K562 (cell line): Measurements from ENCODE around the gene RTBDN. TPM values are rescaled to one million over a fixed set of nuclear protein-coding genes. Genes with fewer than 3 reads are reported as not detected.

Experiments used
- CBX3 ChIP-seq, 2 experiments: IDR thresholded peaks; 1 replicate in 1 of 2; 2 replicates in 1 of 2; pipeline ENCODE4 v1.6.1; 2012; ENCODE audit warnings: inconsistent platforms in 2 of 2, low read length in 2 of 2, borderline replicate concordance in 1 of 2, control low read depth in 1 of 2
- CREB1 ChIP-seq, 2 experiments: sonication (generic) in 1 of 2; formaldehyde crosslinking in 1 of 2; IDR thresholded peaks; 2 replicates each; pipeline versions ENCODE4 v1.6.1 to v1.8.0; 2012 to 2022; ENCODE audit warnings: inconsistent platforms in 1 of 2, mild to moderate bottlenecking in 1 of 2, missing genetic modification reagents in 1 of 2, moderate library complexity in 1 of 2
- CTBP1 ChIP-seq: fragments of 450-650 bp; IDR thresholded peaks from 2 replicates; pipeline ENCODE4 v1.6.1; 2016; ENCODE audit warnings: borderline replicate concordance
- FOXA3 ChIP-seq, 2 experiments: fragments of 450-650 bp in 1 of 2; sonication (generic) in 1 of 2; formaldehyde crosslinking; IDR thresholded peaks in 1 of 2; conservative IDR thresholded peaks in 1 of 2; 2 replicates each; pipeline versions ENCODE4 v1.4.0 to v1.8.0; 2020 to 2022; ENCODE audit warnings: mild to moderate bottlenecking in 2 of 2, missing genetic modification reagents in 1 of 2
- GATA2 ChIP-seq: sonication (generic); formaldehyde crosslinking; IDR thresholded peaks from 2 replicates; pipeline ENCODE4 v1.4.0; 2020; ENCODE audit warnings: mild to moderate bottlenecking, missing genetic modification reagents
- NCOA2 ChIP-seq, 2 experiments: fragments of 450-650 bp; IDR thresholded peaks; 2 replicates each; pipeline ENCODE4 v1.6.1; 2018; ENCODE audit warnings: mild to moderate bottlenecking in 2 of 2, moderate library complexity in 1 of 2; ENCODE audit not compliant: partially characterized antibody in 2 of 2
- PCBP2 ChIP-seq: fragments of 200-400 bp; formaldehyde crosslinking; IDR thresholded peaks from 2 replicates; pipeline ENCODE4 v1.6.1; 2018; ENCODE audit warnings: low read length, low read depth, mild to moderate bottlenecking, moderate library complexity; ENCODE audit not compliant: poor library complexity, severe bottlenecking
- PHTF2 ChIP-seq: fragments of 250-450 bp; sonication (Bioruptor Pico); IDR thresholded peaks from 2 replicates; pipeline ENCODE4 v1.5.0; 2021; ENCODE audit warnings: mild to moderate bottlenecking
- PTRF ChIP-seq: fragments of 450-650 bp; IDR thresholded peaks from 2 replicates; pipeline ENCODE4 v1.6.1; 2016; ENCODE audit warnings: mild to moderate bottlenecking, missing genetic modification characterization, missing compliant biosample characterization
- PYGO2 ChIP-seq: fragments of 450-650 bp; IDR thresholded peaks from 2 replicates; pipeline ENCODE4 v1.6.1; 2016; ENCODE audit warnings: mild to moderate bottlenecking, missing genetic modification characterization, moderate library complexity, missing compliant biosample characterization
- RCOR1 ChIP-seq, 2 experiments: IDR thresholded peaks; 2 replicates each; pipeline ENCODE4 v1.6.1; 2012; ENCODE audit warnings: low read depth in 2 of 2, low read length in 2 of 2, borderline replicate concordance in 1 of 2, improper control_type of control experiment in 1 of 2
- SNRNP70 ChIP-seq: fragments of 200-400 bp; formaldehyde crosslinking; optimal IDR thresholded peaks from 2 replicates; pipeline ENCODE3; 2017; ENCODE audit warnings: low read depth, low read length
- TBP ChIP-seq: optimal IDR thresholded peaks from 2 replicates; pipeline ENCODE3; 2011; ENCODE audit warnings: low read depth, low read length, improper control_type of control experiment
- ZNF778 ChIP-seq: fragments of 450-650 bp; formaldehyde crosslinking; IDR thresholded peaks from 2 replicates; pipeline ENCODE4 v1.4.0; 2020; ENCODE audit warnings: mild to moderate bottlenecking, moderate library complexity
- polyA plus RNA-seq, 8 experiments: library from polyadenylated mRNA; depleted of rRNA in 4 of 8; stranded (reverse) in 5 of 8; unstranded in 3 of 8; fragments of >200 nt; fragmentation: Nextera tagmentation in 2 of 8; fragmentation: Illumina TruSeq in 1 of 8; extraction: Ambion mirVana in 2 of 8; extraction: Trizol in 1 of 8; gene quantifications; 2 replicates each; pipeline versions ENCODE4 v1.2.1 to v1.2.3, GENCODE V29; 2011 to 2014; ENCODE audit warnings: inconsistent platforms in 1 of 8, missing spikeins in 1 of 8
- total RNA-seq, 7 experiments: library from RNA; depleted of rRNA in 6 of 7; stranded (reverse); fragments of >200 nt in 6 of 7; fragmentation: Illumina TruSeq in 2 of 7; extraction: Trizol in 2 of 7; gene quantifications; 2 replicates each; pipeline versions ENCODE4 v1.2.1 to v1.2.3, GENCODE V29; 2011 to 2021; ENCODE audit warnings: low replicate concordance in 1 of 7
- TF ChIP-seq, protein P1 (sequence below): fragments of 450-650 bp; formaldehyde crosslinking; IDR thresholded peaks from 2 replicates; pipeline ENCODE4 v1.4.0; 2022; ENCODE audit warnings: missing genetic modification characterization
- TF ChIP-seq, protein P2 (sequence below): fragments of 250-450 bp; sonication (Bioruptor Pico); IDR thresholded peaks from 2 replicates; pipeline ENCODE4 v1.4.0; 2020; ENCODE audit warnings: mild to moderate bottlenecking, moderate library complexity, borderline replicate concordance
- TF ChIP-seq, protein P3 (sequence below): fragments of 250-450 bp; sonication (Bioruptor Pico); IDR thresholded peaks from 2 replicates; pipeline ENCODE4 v1.8.0; 2022; ENCODE audit warnings: moderate library complexity, mild to moderate bottlenecking, inconsistent platforms

The RTBDN gene
- total and polyA plus RNA-seq, 9 of the 15 experiments (the other 6 are each of a cell fraction or from before 2014, with no cell fraction given): 0.20 to 2.3 (median 0.72) TPM; not detected in 1

DNA sequence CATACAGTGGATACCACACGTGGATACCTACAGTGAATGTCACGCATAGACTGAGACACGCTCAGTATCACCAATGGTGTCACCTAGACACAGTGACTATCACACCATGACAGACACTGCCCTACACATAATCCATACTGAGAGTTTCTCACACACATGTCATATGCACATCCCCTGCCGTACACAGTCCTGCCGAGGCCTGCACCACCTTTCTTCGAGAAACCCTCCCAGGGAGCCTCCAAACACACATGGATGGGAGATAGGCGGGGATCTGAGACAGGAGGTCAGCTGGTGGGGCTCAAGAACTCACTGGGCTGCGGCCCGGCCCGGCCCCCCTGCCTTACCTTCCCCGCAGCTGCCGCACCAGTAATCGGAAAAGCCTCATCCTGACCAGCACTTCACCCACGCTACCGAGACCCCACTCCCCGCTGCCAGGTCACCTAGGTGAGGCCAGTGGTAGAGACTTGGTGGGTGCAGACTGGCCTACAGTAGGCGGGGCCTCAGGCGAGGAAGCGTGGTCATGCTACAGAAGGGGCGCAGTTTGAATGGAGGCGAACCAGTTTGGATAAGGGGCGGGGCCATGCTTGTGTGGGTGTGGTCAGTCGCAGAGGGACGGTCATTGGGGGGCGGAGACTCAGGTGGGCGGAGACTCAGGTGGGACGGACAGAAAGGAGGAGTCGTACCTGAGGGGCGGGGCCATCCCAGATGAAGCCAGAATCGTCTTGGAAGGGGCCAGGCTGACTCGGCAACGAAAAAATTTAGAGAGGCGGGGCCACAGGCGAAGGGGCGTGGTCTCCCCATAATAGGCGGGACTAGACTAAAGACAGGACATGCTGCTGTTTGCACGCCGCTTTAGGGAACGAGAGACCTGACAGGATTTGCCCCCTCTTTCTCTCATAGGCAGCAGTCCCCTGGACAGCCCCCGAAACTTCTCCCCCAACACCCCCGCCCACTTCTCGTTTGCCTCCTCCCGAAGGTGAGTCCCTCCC, 6.0 kb upstream of the RTBDN start (continued):
- TF ChIP-seq, protein P1, sequence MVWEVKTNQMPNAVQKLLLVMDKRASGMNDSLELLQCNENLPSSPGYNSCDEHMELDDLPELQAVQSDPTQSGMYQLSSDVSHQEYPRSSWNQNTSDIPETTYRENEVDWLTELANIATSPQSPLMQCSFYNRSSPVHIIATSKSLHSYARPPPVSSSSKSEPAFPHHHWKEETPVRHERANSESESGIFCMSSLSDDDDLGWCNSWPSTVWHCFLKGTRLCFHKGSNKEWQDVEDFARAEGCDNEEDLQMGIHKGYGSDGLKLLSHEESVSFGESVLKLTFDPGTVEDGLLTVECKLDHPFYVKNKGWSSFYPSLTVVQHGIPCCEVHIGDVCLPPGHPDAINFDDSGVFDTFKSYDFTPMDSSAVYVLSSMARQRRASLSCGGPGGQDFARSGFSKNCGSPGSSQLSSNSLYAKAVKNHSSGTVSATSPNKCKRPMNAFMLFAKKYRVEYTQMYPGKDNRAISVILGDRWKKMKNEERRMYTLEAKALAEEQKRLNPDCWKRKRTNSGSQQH (CRISPR knock-in tag): peak; percentile 55; the same call in 1 of the 2 replicates
- TF ChIP-seq CBX3 (IDR thresholded peaks at IDR 0.05; ENCODE audit: borderline replicate concordance in 1 of 2, low read length in 2 of 2) (no peak), PYGO2 (tag) (no peak), ZNF778 (CRISPR knock-in tag) (no peak), PHTF2 (CRISPR knock-in tag) (no peak), GATA2 (CRISPR knock-in tag) (no peak), TBP (no peak), CTBP1 (0 out of 2 replicates have a peak, but pooled peaks have one; percentile 23), NCOA2 (IDR thresholded peaks at IDR 0.05; ENCODE audit: partially characterized antibody in 2 of 2) (no peak), RCOR1 (IDR thresholded peaks at IDR 0.05; ENCODE audit: borderline replicate concordance in 1 of 2, low read depth in 2 of 2, low read length in 2 of 2) (no peak), CREB1 (IDR thresholded peaks at IDR 0.05) (peak; percentile 73; the same call in 1 of the 2 replicates), CREB1 (CRISPR knock-in tag; IDR thresholded peaks at IDR 0.05) (no peak), FOXA3 (CRISPR knock-in tag; conservative IDR thresholded peaks at IDR 0.05 in 1 of 2, IDR thresholded peaks at IDR 0.05 in 1 of 2) (no peak), PCBP2 (no peak), SNRNP70 (no peak), PTRF (tag) (no peak)
- TF ChIP-seq, protein P2, sequence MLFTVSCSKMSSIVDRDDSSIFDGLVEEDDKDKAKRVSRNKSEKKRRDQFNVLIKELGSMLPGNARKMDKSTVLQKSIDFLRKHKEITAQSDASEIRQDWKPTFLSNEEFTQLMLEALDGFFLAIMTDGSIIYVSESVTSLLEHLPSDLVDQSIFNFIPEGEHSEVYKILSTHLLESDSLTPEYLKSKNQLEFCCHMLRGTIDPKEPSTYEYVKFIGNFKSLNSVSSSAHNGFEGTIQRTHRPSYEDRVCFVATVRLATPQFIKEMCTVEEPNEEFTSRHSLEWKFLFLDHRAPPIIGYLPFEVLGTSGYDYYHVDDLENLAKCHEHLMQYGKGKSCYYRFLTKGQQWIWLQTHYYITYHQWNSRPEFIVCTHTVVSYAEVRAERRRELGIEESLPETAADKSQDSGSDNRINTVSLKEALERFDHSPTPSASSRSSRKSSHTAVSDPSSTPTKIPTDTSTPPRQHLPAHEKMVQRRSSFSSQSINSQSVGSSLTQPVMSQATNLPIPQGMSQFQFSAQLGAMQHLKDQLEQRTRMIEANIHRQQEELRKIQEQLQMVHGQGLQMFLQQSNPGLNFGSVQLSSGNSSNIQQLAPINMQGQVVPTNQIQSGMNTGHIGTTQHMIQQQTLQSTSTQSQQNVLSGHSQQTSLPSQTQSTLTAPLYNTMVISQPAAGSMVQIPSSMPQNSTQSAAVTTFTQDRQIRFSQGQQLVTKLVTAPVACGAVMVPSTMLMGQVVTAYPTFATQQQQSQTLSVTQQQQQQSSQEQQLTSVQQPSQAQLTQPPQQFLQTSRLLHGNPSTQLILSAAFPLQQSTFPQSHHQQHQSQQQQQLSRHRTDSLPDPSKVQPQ (CRISPR knock-in tag): no peak
- TF ChIP-seq, protein P3, sequence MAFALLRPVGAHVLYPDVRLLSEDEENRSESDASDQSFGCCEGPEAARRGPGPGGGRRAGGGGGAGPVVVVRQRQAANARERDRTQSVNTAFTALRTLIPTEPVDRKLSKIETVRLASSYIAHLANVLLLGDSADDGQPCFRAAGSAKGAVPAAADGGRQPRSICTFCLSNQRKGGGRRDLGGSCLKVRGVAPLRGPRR (CRISPR knock-in tag): no peak
